DMS153 (cell line): ENCODE data around the gene ZNF324.
"Not testable (repeated sequence)": the region's sequence is repeated elsewhere in the genome, so short reads cannot be mapped to it uniquely, and the experiment has no call there.

Source experiments
- DNase-seq: peaks from one replicate; lab custom pipeline; 2025; lab: John Stamatoyannopoulos, UW

The ZNF324 gene

DNA sequence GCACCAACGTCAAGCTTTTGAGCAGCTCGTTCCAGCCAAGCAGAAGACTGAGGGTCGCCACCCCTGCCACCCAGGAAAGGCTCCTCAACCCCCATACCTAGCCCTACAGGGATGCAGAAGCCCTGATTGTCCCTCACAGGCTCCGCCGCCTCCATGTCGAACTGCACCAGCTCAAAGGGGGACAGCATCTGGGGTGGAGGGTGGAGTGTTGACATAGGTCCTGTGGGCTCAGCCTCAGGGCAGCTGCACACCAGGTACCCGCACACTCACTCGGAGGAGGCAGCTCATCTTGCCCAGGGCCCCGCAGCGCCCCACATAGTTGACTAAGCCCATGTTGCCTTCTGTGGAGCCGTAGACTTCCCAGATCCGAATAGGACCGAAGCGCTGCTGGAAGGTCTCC lies 33.4 kb downstream of the ZNF324 start:
- DNase-seq, result no peak

- DNase-seq, result not testable (repeated sequence)
These were observed 40.8 kb downstream of the ZNF324 start for GRCh38 chr19:58507602-58508223.

DNA sequence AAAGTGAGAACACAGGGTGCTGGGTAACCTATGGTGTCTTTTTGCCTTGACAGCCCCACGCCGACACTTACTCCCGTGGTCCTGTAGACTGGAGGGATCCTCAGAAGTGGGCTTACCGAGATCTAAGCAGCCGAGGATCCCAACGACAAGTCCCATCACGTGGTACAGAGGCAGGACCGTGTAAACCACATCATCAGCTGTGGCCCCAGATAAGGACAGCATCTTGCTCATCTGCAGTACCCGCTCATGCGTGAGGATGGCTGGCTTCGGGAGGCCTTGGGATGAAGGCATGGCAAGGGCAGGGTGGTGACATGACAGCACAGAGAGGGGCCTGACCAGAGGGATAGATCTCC lies 42.8 kb downstream of the ZNF324 start:
- no peak for DNase-seq

DNA sequence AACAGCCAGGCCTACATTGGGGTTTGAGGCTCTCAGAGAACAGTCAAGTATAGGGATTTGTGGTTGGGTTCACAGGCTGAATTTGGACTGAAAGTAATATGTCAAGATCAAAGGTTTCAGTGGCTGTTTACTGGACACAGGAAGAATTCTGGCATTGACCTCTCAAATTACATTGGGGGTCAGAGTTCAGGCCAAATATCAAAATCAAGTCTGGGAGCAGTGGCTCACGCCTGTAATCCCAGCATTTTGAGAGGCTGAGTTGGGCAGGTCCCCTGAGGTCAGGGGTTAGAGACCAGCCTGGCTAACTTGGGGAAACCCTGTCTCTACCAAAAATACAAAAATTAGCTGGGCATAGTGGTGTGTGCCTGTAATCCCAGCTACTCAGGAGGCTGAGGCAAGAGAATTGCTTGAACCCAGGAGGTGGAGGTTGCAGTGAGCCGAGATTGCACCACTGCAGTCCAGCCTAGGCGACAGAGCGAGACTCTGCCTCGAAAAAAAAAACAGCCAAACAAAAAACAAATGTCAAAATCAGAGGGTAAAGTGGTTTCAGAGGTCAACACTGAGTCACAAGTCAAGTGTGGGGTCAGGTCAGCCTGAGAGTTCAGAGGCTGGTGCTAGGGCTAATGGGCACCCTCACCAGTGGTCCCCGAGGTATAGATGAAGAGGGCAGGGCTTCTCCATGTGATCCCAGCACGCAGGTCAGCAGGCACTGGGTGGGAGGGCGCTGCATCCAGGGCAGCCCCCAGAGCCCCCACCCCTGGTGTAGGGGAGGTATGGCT lies 43.4 kb downstream of the ZNF324 start:
- DNase-seq, result no peak

DNA sequence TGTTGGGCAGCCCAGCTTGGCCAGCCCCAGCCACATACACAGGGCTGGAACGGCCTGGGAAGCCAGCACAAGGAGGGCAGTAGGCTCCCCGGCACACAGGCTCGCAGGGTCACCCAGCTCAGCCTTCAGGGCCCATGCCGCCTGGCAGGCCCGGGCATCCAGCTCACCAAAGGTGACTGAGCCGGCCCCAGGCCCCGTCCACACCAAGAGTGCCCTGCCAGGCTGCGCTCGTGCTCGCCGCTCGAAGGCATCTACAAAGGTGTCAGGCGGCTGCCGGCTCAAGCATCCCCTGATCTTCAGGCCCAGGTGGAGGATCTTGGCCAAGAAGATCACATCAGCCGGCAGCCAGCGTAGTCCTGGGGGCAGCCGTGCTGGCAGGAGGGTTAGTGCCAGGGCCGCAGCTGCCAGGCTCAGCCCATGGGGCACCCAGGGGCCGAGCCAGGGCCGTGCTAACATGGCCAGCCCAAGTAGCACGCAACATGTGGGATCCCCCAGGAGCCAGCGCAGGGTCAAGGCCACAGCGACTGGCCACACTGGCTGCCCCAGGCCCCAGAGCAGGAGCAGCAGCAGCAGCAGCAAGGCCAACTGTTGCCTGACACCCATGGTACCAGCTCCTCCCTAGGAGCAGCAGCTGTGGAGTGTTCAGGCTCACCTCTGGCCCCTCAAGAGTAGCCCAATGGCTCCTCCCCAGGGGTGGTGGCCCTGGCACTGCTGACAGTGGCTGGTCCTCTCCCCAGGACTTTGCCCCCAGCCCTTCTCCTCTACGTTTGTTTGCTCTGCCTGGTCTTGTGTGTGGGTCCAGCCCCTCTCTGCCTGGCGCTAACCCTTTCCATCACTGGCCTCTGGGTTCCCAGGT lies 44.7 kb downstream of the ZNF324 start, which contains the start of gene SLC27A5:
Gene SLC27A5, minus strand, starts transcription at position 640 of the 856 bp plus-strand sequence. Its CDS starts 37 bp downstream, at position 603.
- no peak for DNase-seq

- DNase-seq, result no peak
These were observed 46.4 kb downstream of the ZNF324 start for GRCh38 chr19:58513213-58513693.

DNA sequence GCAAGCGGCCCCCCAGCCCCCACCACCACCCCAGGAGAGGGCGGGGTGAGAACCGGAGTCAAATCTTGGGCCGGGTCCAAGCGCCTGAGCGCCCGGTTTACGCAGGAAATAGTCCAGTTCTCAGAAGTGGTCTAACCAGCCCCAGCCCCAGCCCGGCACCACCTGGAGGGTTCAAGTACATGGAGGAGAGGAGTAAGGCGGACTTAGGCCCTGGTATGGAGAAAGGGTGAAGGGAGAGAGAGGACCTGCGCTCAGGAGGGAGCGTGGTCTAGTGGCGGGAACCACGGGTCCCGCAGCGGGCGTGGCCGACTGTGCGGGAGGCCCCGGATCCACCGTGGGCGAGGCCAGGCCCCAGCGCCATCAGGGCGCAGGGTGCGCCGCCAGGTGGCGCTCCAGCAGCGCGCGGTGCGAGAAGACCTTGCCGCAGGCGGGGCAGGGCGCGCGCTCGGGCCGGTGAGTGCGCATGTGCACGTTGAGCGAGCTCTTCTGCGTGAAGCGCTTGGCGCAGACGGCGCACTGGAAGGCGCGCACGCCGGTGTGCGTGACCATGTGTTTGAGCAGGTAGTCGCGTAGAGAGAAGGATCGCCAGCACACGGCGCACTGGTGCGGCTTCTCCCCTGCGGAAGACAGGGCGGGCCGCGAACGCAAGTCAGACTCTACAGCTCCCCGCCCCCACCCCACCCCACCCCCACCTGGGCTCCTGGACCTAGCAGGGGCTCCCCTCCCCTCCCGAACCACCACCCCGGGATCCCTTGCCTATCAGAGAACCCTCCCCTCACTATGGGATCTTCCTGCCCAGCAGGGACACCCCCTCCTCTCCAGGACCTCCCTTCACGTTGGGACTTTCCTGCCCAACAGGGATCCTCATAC lies 47.0 kb downstream of the ZNF324 start:
- DNase-seq, result peak; percentile 88

- DNase-seq, result no peak
These were observed 47.7 kb downstream of the ZNF324 start for GRCh38 chr19:58514564-58515022.

DNA sequence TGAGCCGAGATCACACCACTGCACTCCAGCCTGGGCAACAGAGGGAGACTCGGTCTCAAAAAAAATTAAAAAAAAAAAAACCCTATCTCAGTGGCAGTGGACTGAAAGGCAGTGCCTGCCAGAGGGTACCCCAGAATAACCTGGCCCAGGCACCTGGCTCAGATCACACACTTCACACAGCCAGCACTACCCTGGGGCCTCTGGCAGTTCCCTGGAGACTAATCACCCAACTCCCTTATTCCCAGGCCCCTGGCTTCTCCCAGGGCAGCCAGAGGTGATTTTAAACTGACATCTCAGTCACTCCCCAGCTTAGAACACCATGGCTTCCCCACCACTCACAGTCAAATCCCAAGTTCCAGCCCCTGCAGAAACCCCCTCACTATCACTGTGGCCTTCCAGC lies 48.4 kb downstream of the ZNF324 start:
- DNase-seq, result no peak

DNA sequence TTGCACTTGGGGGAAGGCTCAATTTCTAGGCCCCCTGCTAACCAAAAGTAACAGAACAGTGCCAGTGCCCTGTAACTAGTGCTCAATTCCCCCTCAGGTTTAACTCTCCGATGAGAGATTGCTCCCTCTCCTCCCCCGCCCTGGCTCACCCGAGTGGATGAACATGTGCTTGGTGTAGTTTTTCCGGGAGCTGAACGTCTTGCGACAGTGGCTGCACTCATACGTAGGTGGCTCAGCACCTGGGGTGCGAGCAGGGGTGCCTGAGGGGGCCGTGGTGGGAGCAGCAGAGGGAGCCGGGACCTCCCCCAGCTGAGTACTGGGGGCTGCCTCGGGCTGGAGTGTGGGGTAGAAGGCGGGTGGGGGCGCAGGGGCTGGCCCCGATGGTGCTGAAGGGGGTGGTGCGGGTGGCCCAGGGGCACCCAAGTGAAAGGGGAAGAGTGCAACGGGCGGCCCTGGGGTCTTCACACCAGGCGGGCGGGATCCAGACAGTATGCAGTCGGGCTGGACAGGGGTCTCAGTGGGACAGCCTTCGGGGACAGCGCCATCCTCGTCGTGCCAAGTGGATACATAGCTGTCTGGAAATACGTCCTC lies 49.5 kb downstream of the ZNF324 start:
- DNase-seq, result no peak

DNA sequence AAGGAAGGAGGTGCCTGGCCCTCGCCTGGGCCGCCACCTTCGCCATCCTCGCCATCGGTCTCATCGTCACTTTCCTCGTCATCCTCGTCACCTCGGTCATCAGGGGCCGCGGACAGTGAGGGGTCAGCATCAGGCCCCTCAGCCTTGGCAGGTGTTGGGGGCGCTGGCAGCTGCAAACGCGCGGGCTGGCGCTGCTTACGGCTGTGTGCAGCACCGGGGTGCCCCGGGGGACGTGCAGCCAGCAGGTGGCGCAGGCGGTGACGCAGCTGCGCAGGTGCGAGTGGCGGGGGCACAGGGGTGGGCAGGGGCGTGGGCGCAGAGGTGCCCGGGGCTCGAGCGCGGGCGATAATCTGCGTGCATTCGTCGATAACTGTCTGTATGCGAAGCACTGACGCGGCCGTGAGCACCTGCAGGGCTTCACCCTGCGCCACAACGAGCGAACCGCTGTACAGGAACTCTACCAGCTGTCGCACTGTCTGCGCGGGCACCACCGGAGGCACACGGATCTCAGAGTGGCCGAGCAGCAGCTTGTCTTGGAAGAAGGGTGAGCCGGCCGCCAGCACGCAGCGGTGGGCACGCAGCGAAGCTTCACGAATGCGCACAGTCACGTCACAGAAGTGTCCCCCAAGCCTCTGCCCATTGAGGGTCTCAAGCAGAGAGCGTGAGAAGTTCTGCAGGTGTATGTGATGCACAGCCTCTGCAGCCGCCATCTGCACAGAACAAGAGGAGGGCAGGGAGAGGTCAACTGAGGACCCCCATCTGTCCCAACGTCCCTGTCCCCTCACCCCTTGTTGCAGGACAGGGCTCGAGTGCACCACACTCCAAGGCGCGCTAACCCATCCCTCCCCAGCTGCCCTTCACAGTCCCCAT lies 50.3 kb downstream of the ZNF324 start:
- no peak for DNase-seq

- DNase-seq, result no peak
These were observed 51.6 kb downstream of the ZNF324 start for GRCh38 chr19:58518256-58519086.

GRCh38 chr19:58519087-58519354 lies 52.1 kb downstream of the ZNF324 start:
- DNase-seq, result peak; percentile 47

DNA sequence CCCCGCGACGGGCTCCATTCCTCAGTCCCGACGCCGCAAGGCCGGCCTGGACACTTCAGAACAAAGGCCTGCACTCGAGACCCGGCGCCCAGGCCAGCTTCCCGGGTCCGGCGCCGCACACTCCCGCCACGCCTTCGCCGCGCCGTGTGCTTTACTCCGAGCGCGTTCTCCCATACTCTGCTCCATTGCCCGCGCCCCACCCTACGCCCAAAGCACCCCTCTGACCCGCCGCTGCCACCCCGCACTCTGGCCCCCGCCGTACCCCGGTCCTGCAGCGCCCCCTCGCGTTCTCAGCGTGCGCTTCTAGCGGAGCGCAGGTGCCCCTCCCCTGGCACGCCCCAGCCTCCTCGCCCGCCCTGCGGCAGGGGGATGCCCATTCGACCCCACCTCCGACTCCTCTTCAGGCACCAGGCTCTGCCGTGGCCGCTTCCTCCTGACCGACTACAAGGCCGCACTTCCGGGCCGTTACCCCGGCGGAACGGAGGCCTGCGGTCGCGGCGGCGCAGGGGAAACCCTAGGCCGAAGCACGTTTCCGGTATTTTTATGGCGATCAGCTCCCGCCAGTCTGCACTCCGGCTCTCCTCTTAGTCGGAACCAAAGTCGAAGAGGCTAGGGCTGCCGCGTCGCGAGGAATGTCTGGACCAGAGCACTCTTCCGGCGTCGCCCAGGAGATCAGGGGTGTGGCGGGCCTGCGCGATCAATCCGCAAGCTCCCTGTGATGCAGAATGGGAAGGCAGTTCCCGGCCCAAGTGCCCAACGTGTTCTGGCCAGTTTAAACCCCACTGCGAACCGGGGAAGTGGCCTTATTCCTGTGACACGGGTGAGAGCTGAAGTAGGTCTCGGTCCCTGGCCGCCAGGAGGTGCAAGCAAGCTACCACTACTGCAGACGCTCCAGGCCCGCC lies 52.7 kb downstream of the ZNF324 start, which contains the start of gene ZBTB45:
Gene ZBTB45, minus strand, starts transcription at position 456 of the 902 bp plus-strand sequence. CDS start 2,137 bp downstream, outside the sequence.
- DNase-seq, result peak; percentile 93

GRCh38 chr19:58520257-58520599 lies 53.3 kb downstream of the ZNF324 start:
- DNase-seq, result no peak

DNA sequence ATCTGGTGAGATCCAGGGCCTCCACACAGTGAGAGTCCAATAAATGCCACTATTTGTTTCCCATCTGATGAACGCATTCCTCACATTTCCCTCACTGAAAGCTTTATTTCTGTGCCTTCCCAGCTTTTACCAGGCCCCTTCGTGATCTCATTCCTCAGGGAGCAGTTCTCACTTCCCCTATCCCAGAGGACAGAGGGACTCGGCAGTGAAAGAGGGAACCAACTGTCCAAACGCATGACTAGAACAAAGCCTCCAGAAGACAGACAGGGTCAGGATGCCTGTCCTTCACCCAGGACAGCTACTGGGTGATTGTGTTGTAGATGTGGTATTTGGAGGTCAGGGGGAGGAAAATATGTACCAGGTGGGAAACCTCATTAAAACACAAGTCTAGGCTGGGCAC lies 54.8 kb downstream of the ZNF324 start:
- no peak for DNase-seq

- no peak for DNase-seq
These were observed 55.8 kb downstream of the ZNF324 start for GRCh38 chr19:58522709-58523108.
